Naive B cell (primary cell): Measurements from ENCODE around the gene ZNF446. TPM values are rescaled to one million over a fixed set of nuclear protein-coding genes. Genes with fewer than 3 reads are reported as not detected.

Source experiments
- polyA plus RNA-seq, 6 donors: library from polyadenylated mRNA; unstranded; fragments of 300-500 nt; fragmentation: Illumina TruSeq; gene quantifications; one replicate each; pipeline ENCODE4 v1.2.3, GENCODE V29; 2021; ENCODE audit warnings: low read depth in 6 of 6

The ZNF446 gene
- polyA plus RNA-seq, 6 donors from 2014 or later, result 4.1 to 6.2 (median 5.0) TPM

Other genes with a start within 250 kb of the ZNF446 start
- gene ZNF544, start 247.4 kb upstream of the ZNF446 start, polyA plus RNA-seq, result 10 to 100 TPM; 16.4 to 41.1 (median 23.1) TPM
- gene ZNF8, start 197.4 kb upstream of the ZNF446 start, polyA plus RNA-seq, result 1 to 10 TPM in 1 of 6 donors, under 1 TPM in 4, not detected in 1; 0.21 to 1.0 (median 0.70) TPM
- gene ERVK3-1, start 171.0 kb upstream of the ZNF446 start, polyA plus RNA-seq, result 10 to 100 TPM; 47.2 to 88.7 (median 74.6) TPM
- 1 to 10 TPM in 5 of 6 donors, not detected in 1; 1.5 to 5.2 (median 2.1) TPM for gene ZSCAN22, start 149.4 kb upstream of the ZNF446 start, polyA plus RNA-seq
- gene A1BG, start 122.9 kb upstream of the ZNF446 start, polyA plus RNA-seq, result 10 to 100 TPM; 30.6 to 68.3 (median 50.9) TPM
- gene ZNF497, start 113.6 kb upstream of the ZNF446 start, polyA plus RNA-seq, result 1 to 10 TPM in 3 of 6 donors, under 1 TPM in 3; 0.23 to 2.3 (median 1.5) TPM
- gene ZNF837, start 95.3 kb upstream of the ZNF446 start, polyA plus RNA-seq, result 10 to 100 TPM in 2 of 6 donors, 1 to 10 TPM in 4; 7.5 to 13.5 (median 8.5) TPM
- gene RPS5, start 89.1 kb upstream of the ZNF446 start, polyA plus RNA-seq, result 1,000 to 10,000 TPM; 1,545 to 2,332 (median 1,783) TPM
- not detected for gene RNF225, start 80.7 kb upstream of the ZNF446 start, polyA plus RNA-seq
- gene ZNF584, start 67.7 kb upstream of the ZNF446 start, polyA plus RNA-seq, result 1 to 10 TPM; 3.6 to 6.2 (median 4.5) TPM
- 1 to 10 TPM in 5 of 6 donors, not detected in 1; 2.1 to 3.8 (median 3.2) TPM for gene ZNF132, start 36.2 kb upstream of the ZNF446 start, polyA plus RNA-seq
- 1 to 10 TPM in 5 of 6 donors, under 1 TPM in 1; 0.96 to 3.7 (median 2.4) TPM for gene ZNF324B, start 24.7 kb upstream of the ZNF446 start, polyA plus RNA-seq
- gene ZNF324, start 9.3 kb upstream of the ZNF446 start, polyA plus RNA-seq, result 10 to 100 TPM in 5 of 6 donors, 1 to 10 TPM in 1; 8.5 to 30.0 (median 14.4) TPM
- gene SLC27A5, start 35.6 kb downstream of the ZNF446 start, polyA plus RNA-seq, result 10 to 100 TPM; 12.0 to 17.8 (median 12.7) TPM
- 1 to 10 TPM; 3.3 to 6.8 (median 4.8) TPM for gene ZBTB45, start 43.5 kb downstream of the ZNF446 start, polyA plus RNA-seq
- 100 to 1,000 TPM in 1 of 6 donors, 10 to 100 TPM in 5; 25.7 to 100 (median 50.8) TPM for gene TRIM28, start 67.7 kb downstream of the ZNF446 start, polyA plus RNA-seq
- 100 to 1,000 TPM; 109 to 169 (median 122) TPM for gene CHMP2A, start 78.8 kb downstream of the ZNF446 start, polyA plus RNA-seq
- 10 to 100 TPM; 10.8 to 24.2 (median 16.8) TPM for gene UBE2M, start 82.3 kb downstream of the ZNF446 start, polyA plus RNA-seq
- 10 to 100 TPM in 2 of 6 donors, 1 to 10 TPM in 4; 6.6 to 14.8 (median 9.3) TPM for gene MZF1, start 97.0 kb downstream of the ZNF446 start, polyA plus RNA-seq